Stomach (tissue), 9 donors: Measurements from ENCODE around the gene AGAP1. TPM values are rescaled to one million over a fixed set of nuclear protein-coding genes. Genes with fewer than 3 reads are reported as not detected.

Experiments used
- DNase-seq, 2 donors: peaks; one replicate each; pipeline versions ENCODE4 v3.0.0 to v3.0.0-alpha.2; 2013 to 2019
- H3K27ac ChIP-seq, 5 donors: fragments of 200-600 bp in 4 of 5; sonication (generic) in 4 of 5; one replicate each; pipeline ENCODE4 v1.5.1; 2013 to 2019; ENCODE audit warnings: mild to moderate bottlenecking in 1 of 5, moderate library complexity in 1 of 5
- H3K27me3 ChIP-seq, 3 donors: fragments of 200-600 bp; sonication (generic); one replicate each; pipeline ENCODE4 v1.5.1; 2017 to 2019; ENCODE audit warnings: mixed run types in 1 of 3
- H3K36me3 ChIP-seq, 4 donors: fragments of 200-600 bp; sonication (generic); 1 replicate in 3 of 4; 2 replicates in 1 of 4; pipeline ENCODE4 v1.5.1; 2016 to 2019
- H3K4me1 ChIP-seq, 4 donors: fragments of 200-600 bp; sonication (generic); one replicate each; pipeline ENCODE4 v1.5.1; 2016 to 2019
- H3K4me3 ChIP-seq, 4 donors: fragments of 200-600 bp; sonication (generic) in 3 of 4; one replicate each; pipeline ENCODE4 v1.5.1; 2016 to 2019; ENCODE audit warnings: mild to moderate bottlenecking in 1 of 4
- H3K9me3 ChIP-seq, 4 donors: fragments of 200-600 bp; sonication (generic); one replicate each; pipeline ENCODE4 v1.5.1; 2016 to 2019
- EP300 ChIP-seq: sonication (generic); formaldehyde crosslinking; IDR thresholded peaks from one replicate; pipeline ENCODE4 v1.6.1; 2017; ENCODE audit warnings: antibody characterized with exemption
- POLR2A ChIP-seq, 4 donors: fragments of 450-650 bp; IDR thresholded peaks; one replicate each; pipeline ENCODE4 v1.6.1; 2016; ENCODE audit warnings: antibody characterized with exemption in 4 of 4, control low read depth in 2 of 4, mild to moderate bottlenecking in 1 of 4, moderate library complexity in 1 of 4
- POLR2AphosphoS5 ChIP-seq, 3 donors: sonication (generic); formaldehyde crosslinking; IDR thresholded peaks; one replicate each; pipeline ENCODE4 v1.6.1; 2016; ENCODE audit warnings: antibody characterized with exemption in 3 of 3
- WGBS, 5 donors: extraction: QIAGEN DNeasy Blood & Tissue Kit in 3 of 5; methylation state at CpG; one replicate each; pipeline versions ENCODE4 v1.1.5 to v1.1.7; 2013 to 2018; 5-methylcytosine and 5-hydroxymethylcytosine counted together
- intact Hi-C: fragments of 100-400 bp; cut with DNase I; formaldehyde crosslinking; loops from one replicate; pipeline ENCODE4 v1.15.1; 2023; ENCODE audit warnings: low total_unique reads
- polyA plus RNA-seq, 3 donors: library from polyadenylated mRNA; stranded (reverse); fragments of 200-250 nt; gene quantifications; one replicate each; pipeline ENCODE4 v1.2.3, GENCODE V29; 2013
- total RNA-seq, 5 donors: library from RNA; depleted of rRNA; stranded (reverse); fragments of >200 nt; gene quantifications; one replicate each; pipeline versions ENCODE4 v1.1.0 to v1.2.3, GENCODE V29; 2014 to 2016
- TF ChIP-seq, protein P1 (sequence below), 7 experiments: fragments of 450-650 bp in 4 of 7; fragments of 200-600 bp in 3 of 7; sonication (generic) in 3 of 7; IDR thresholded peaks; one replicate each; pipeline ENCODE4 v1.5.1; 2016 to 2019; ENCODE audit warnings: antibody characterized with exemption in 7 of 7, control low read depth in 2 of 7, mild to moderate bottlenecking in 1 of 7
- donor health status: healthy with polysubstance abuse.
- donor health status: Bipolar disorder and iron deficiency.
- donor health status: healthy.

Gene AGAP1
- total and polyA plus RNA-seq, 8 donors, result 4.2 to 139 (median 35.0) TPM

- 63 to 72% (median 65%) methylated on average over 4 of the region's 4 CpGs for WGBS, 5 donors
- Histone ChIP-seq H3K36me3 (no peaks in the 10 kb centered on the region), H3K27ac (no peak overlapping the region), H3K4me3 (no peak overlapping the region), H3K9me3 (peaks cover 0 to 8% (median 6%) of the 10 kb centered on the region in 4 donors), H3K4me1 (peaks cover 7 to 13% (median 10%) of the 10 kb centered on the region in 4 donors), H3K27me3 (no peaks in the 10 kb centered on the region)
- no peak for DNase-seq
- intact Hi-C loops, result no loop called here
- no peak for TF ChIP-seq EP300
- TF ChIP-seq, protein P1, sequence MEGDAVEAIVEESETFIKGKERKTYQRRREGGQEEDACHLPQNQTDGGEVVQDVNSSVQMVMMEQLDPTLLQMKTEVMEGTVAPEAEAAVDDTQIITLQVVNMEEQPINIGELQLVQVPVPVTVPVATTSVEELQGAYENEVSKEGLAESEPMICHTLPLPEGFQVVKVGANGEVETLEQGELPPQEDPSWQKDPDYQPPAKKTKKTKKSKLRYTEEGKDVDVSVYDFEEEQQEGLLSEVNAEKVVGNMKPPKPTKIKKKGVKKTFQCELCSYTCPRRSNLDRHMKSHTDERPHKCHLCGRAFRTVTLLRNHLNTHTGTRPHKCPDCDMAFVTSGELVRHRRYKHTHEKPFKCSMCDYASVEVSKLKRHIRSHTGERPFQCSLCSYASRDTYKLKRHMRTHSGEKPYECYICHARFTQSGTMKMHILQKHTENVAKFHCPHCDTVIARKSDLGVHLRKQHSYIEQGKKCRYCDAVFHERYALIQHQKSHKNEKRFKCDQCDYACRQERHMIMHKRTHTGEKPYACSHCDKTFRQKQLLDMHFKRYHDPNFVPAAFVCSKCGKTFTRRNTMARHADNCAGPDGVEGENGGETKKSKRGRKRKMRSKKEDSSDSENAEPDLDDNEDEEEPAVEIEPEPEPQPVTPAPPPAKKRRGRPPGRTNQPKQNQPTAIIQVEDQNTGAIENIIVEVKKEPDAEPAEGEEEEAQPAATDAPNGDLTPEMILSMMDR (IDR thresholded peaks at IDR 0.05), result no peak
- no peak for TF ChIP-seq POLR2AphosphoS5 (IDR thresholded peaks at IDR 0.05)
Measured at GRCh38 chr2:235472443-235472842, 21.4 kb upstream of the AGAP1 start.

DNA sequence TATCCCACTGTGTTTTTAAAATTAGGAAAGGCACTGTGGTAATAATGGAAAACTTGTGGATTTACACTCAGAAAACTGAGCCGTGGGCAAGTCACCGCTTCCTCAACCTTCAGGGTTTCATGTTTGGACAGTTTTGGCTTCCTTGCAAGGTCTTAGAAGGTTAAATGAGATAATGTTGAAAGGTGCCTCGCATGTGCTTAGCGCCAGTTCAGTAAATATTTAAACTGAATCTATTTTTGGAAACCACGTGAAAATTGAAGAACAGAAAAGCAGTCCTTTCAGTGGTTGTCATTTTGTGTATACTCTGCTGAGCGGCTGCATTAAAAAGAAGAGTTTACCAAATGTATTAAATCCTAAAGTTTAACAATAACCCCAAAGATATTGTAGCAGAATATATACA is 15.2 kb upstream of the AGAP1 start:
- Histone ChIP-seq H3K36me3 (no peaks in the 10 kb centered on the region), H3K27ac (peak overlapping the region in 1 of 5 donors; percentile 25), H3K4me3 (no peak overlapping the region), H3K4me1 (peaks cover 0 to 16% (median 9%) of the 10 kb centered on the region in 4 donors), H3K27me3 (no peaks in the 10 kb centered on the region), H3K9me3 (peaks cover 0 to 8% (median 6%) of the 10 kb centered on the region in 4 donors)
- intact Hi-C loops, result no loop called here
- TF ChIP-seq EP300 (no peak), POLR2A (IDR thresholded peaks at IDR 0.05) (no peak), POLR2AphosphoS5 (IDR thresholded peaks at IDR 0.05) (no peak)
- TF ChIP-seq, protein P1 (IDR thresholded peaks at IDR 0.05), result no peak
- WGBS, 5 donors, result 12 to 30% (median 18%) methylated on average over 6 of the region's 6 CpGs
- DNase-seq, result no peak

GRCh38 chr2:235479604-235480003 is 14.2 kb upstream of the AGAP1 start:
- Histone ChIP-seq H3K27me3 (no peaks in the 10 kb centered on the region), H3K9me3 (peaks cover 0 to 8% (median 6%) of the 10 kb centered on the region in 4 donors), H3K4me1 (peaks cover 0 to 16% (median 9%) of the 10 kb centered on the region in 4 donors), H3K36me3 (no peaks in the 10 kb centered on the region), H3K4me3 (no peak overlapping the region), H3K27ac (no peak overlapping the region)
- TF ChIP-seq EP300 (no peak), POLR2AphosphoS5 (IDR thresholded peaks at IDR 0.05) (no peak), POLR2A (IDR thresholded peaks at IDR 0.05) (no peak)
- TF ChIP-seq, protein P1 (IDR thresholded peaks at IDR 0.05), result no peak
- DNase-seq, result no peak
- intact Hi-C loops, result no loop called here
- 65 to 85% (median 82%) methylated on average over 9 to 11 of the region's 11 CpGs for WGBS, 5 donors

GRCh38 chr2:235480614-235481013 is 13.2 kb upstream of the AGAP1 start:
- peaks cover 0 to 16% (median 9%) of the 10 kb centered on the region in 4 donors for H3K4me1 ChIP-seq
- no peaks in the 10 kb centered on the region for H3K27me3 ChIP-seq
- intact Hi-C loops, result no loop called here
- WGBS, 5 donors, result 71 to 87% (median 81%) methylated on average over 4 of the region's 4 CpGs
- H3K4me3 ChIP-seq, result no peak overlapping the region
- peaks cover 0 to 5% (median 2%) of the 10 kb centered on the region in 4 donors for H3K9me3 ChIP-seq
- H3K27ac ChIP-seq, result no peak overlapping the region
- H3K36me3 ChIP-seq, result no peaks in the 10 kb centered on the region
- DNase-seq, result no peak
- no peak for TF ChIP-seq EP300
- TF ChIP-seq, protein P1 (IDR thresholded peaks at IDR 0.05), result no peak
- TF ChIP-seq POLR2AphosphoS5 (IDR thresholded peaks at IDR 0.05), result no peak
- TF ChIP-seq POLR2A (IDR thresholded peaks at IDR 0.05), result no peak
